IMR-90 (cell line): Measurements from ENCODE around the gene USP7. TPM values are rescaled to one million over a fixed set of nuclear protein-coding genes. Genes with fewer than 3 reads are reported as not detected.

ENCODE experiments used
- ATAC-seq: fragments of 200-7000 bp; cut with Tn5 transposase; 2 replicates; pipeline ENCODE4 v1.9.1; 2020; ENCODE audit warnings: low read depth, mild to moderate bottlenecking, moderate library complexity
- BruUV-seq: library from RNA; stranded (reverse); fragments of 400-500 nt; replicated peaks from 2 replicates; lab custom pipeline; 2021; lab: Mats Ljungman, UMichigan
- CTCF ChIA-PET: fragments of 300-600 bp; formaldehyde crosslinking; extraction: SDS; loops from one replicate; lab custom pipeline; 2021; ENCODE audit warnings: antibody characterized with exemption; lab: Yijun Ruan, JAX
- POLR2A ChIA-PET: fragments of 300-600 bp; sonication (Branson Sonifier 250); formaldehyde crosslinking; loops from one replicate; lab custom pipeline; 2022; ENCODE audit warnings: antibody characterized with exemption; ENCODE audit not compliant: unreplicated experiment; lab: Charles Lee
- DNase-seq: peaks from one replicate; pipeline ENCODE4 v3.0.0; 2013
- H2AFZ ChIP-seq: replicated peaks from 2 replicates; pipeline ENCODE3; 2013; ENCODE audit warnings: low read length, mild to moderate bottlenecking; ENCODE audit not compliant: poor library complexity
- H2AK5ac ChIP-seq: 2 replicates; pipeline ENCODE4 v1.6.1; 2013; ENCODE audit warnings: low read depth, low read length, inconsistent platforms
- H2AK9ac ChIP-seq: replicated peaks from 2 replicates; pipeline ENCODE3; 2013; ENCODE audit warnings: mild to moderate bottlenecking, low read depth, low read length, moderate library complexity; ENCODE audit not compliant: poor library complexity
- H2BK120ac ChIP-seq: 2 replicates; pipeline ENCODE4 v1.6.1; 2013; ENCODE audit warnings: low read depth, low read length, inconsistent platforms
- H2BK15ac ChIP-seq: 3 replicates; pipeline ENCODE4 v1.6.1; 2013; ENCODE audit warnings: low read depth, low read length, inconsistent platforms
- H2BK20ac ChIP-seq: 2 replicates; pipeline ENCODE4 v1.6.1; 2013; ENCODE audit warnings: low read depth, mild to moderate bottlenecking, inconsistent platforms, low read length, moderate library complexity
- H2BK5ac ChIP-seq: 2 replicates; pipeline ENCODE4 v1.6.1; 2013; ENCODE audit warnings: mild to moderate bottlenecking, low read depth, low read length, inconsistent platforms; ENCODE audit not compliant: poor library complexity, severe bottlenecking
- H3K14ac ChIP-seq: replicated peaks from 2 replicates; pipeline ENCODE4 v1.6.1; 2013; ENCODE audit warnings: low read depth, low read length, inconsistent platforms
- H3K18ac ChIP-seq: 2 replicates; pipeline ENCODE4 v1.6.1; 2013; ENCODE audit warnings: low read depth, low read length, control low read depth
- H3K23ac ChIP-seq: 2 replicates; pipeline ENCODE4 v1.6.1; 2013; ENCODE audit warnings: low read depth, low read length, inconsistent platforms
- H3K27ac ChIP-seq: 2 replicates; pipeline ENCODE4 v1.5.1; 2013; ENCODE audit warnings: mild to moderate bottlenecking, control low read depth, low read length; ENCODE audit not compliant: insufficient read depth
- H3K27me3 ChIP-seq: 2 replicates; pipeline ENCODE4 v1.6.1; 2013; ENCODE audit warnings: low read length; ENCODE audit not compliant: control insufficient read depth, insufficient read depth
- H3K36me3 ChIP-seq: 2 replicates; pipeline ENCODE4 v1.6.1; 2013; ENCODE audit warnings: low read length, mixed read lengths; ENCODE audit not compliant: control insufficient read depth, insufficient read depth
- H3K4ac ChIP-seq: 2 replicates; pipeline ENCODE4 v1.6.1; 2013; ENCODE audit warnings: low read depth, low read length, inconsistent platforms
- H3K4me1 ChIP-seq: 2 replicates; pipeline ENCODE4 v1.6.1; 2013; ENCODE audit warnings: low read length, mixed read lengths; ENCODE audit not compliant: control insufficient read depth, insufficient read depth
- H3K4me2 ChIP-seq: 2 replicates; pipeline ENCODE4 v1.6.1; 2013; ENCODE audit warnings: low read depth, mild to moderate bottlenecking, control low read depth, low read length, moderate library complexity
- H3K4me3 ChIP-seq: 2 replicates; pipeline ENCODE4 v1.5.1; 2013; ENCODE audit warnings: low read depth, mild to moderate bottlenecking, control low read depth, low read length, moderate library complexity; ENCODE audit not compliant: insufficient read depth
- H3K56ac ChIP-seq: 2 replicates; pipeline ENCODE4 v1.6.1; 2013; ENCODE audit warnings: low read length, inconsistent platforms; ENCODE audit not compliant: insufficient read depth; ENCODE audit errors: extremely low read depth
- H3K79me1 ChIP-seq, 2 experiments: 2 replicates each; pipeline ENCODE4 v1.6.1; 2013; ENCODE audit warnings: low read length in 2 of 2, inconsistent platforms in 1 of 2, low read depth in 1 of 2
- H3K9ac ChIP-seq: 2 replicates; pipeline ENCODE4 v1.6.1; 2013; ENCODE audit warnings: low read depth, low read length, control low read depth
- H3K9me1 ChIP-seq: 2 replicates; pipeline ENCODE4 v1.6.1; 2013; ENCODE audit warnings: low read length, inconsistent platforms; ENCODE audit not compliant: insufficient read depth
- H3K9me3 ChIP-seq: 2 replicates; pipeline ENCODE4 v1.6.1; 2013; ENCODE audit warnings: low read length; ENCODE audit not compliant: control insufficient read depth, insufficient read depth
- H4K20me1 ChIP-seq: 2 replicates; pipeline ENCODE4 v1.6.1; 2013; ENCODE audit warnings: low read length, inconsistent platforms; ENCODE audit not compliant: insufficient read depth
- H4K5ac ChIP-seq: 2 replicates; pipeline ENCODE4 v1.6.1; 2013; ENCODE audit warnings: mild to moderate bottlenecking, low read depth, low read length, control low read depth
- H4K8ac ChIP-seq, 2 experiments: 2 replicates each; pipeline ENCODE4 v1.6.1; 2013; ENCODE audit warnings: low read depth in 2 of 2, low read length in 2 of 2, control low read depth in 1 of 2, inconsistent platforms in 1 of 2
- H4K91ac ChIP-seq: 2 replicates; pipeline ENCODE4 v1.6.1; 2013; ENCODE audit warnings: low read depth, low read length, inconsistent platforms; ENCODE audit not compliant: insufficient read depth
- MAZ ChIP-seq: IDR thresholded peaks from 2 replicates; pipeline ENCODE4 v1.6.1; 2012; ENCODE audit warnings: low read depth, mild to moderate bottlenecking, low read length, improper control_type of control experiment, moderate library complexity, borderline replicate concordance
- SMC3 ChIP-seq: fragments of 150-350 bp; IDR thresholded peaks from 2 replicates; pipeline ENCODE4 v1.6.1; 2016; ENCODE audit warnings: low read depth, mild to moderate bottlenecking, antibody characterized with exemption, low read length, moderate library complexity
- WGBS, 2 experiments: methylation state at CpG; one replicate each; pipeline versions ENCODE4 v1.1.5 to v1.1.7; 2013; ENCODE audit warnings: missing lambda C conversion rate in 2 of 2; ENCODE audit not compliant: insufficient read length in 1 of 2; ENCODE audit errors: extremely low coverage in 2 of 2; 5-methylcytosine and 5-hydroxymethylcytosine counted together
- dilution Hi-C: fragments of 300-500 bp; cut with HindIII; formaldehyde crosslinking; loops from one replicate; pipeline ENCODE4 v1.14.3; 2018; ENCODE audit warnings: low sequenced_read_pairs; ENCODE audit not compliant: unreplicated experiment
- in situ Hi-C: fragments of 300-500 bp; cut with MboI; formaldehyde crosslinking; loops from 3 replicates; pipeline ENCODE4 v1.14.3; 2019; ENCODE audit warnings: low sequenced_read_pairs, inconsistent platforms, mixed read lengths
- intact Hi-C: fragments of 100-400 bp; cut with micrococcal nuclease; formaldehyde crosslinking; loops from 2 replicates; pipeline ENCODE4 v1.10.0; 2022
- polyA plus RNA-seq, 3 experiments: library from polyadenylated mRNA; depleted of rRNA; stranded (reverse); fragments of >200 nt; gene quantifications; 2 replicates each; pipeline ENCODE4 v1.2.3, GENCODE V29; 2012; ENCODE audit warnings: low replicate concordance in 1 of 3
- total RNA-seq: library from RNA; depleted of rRNA; stranded (reverse); fragments of >200 nt; gene quantifications from 2 replicates; pipeline ENCODE4 v1.2.3, GENCODE V29; 2012

Gene USP7
- total and polyA plus RNA-seq, 2 of the 4 experiments (the other 2 are of a cell fraction) = 17.8 to 28.3 TPM

- no peak overlapping the region for H2BK20ac ChIP-seq
- POLR2A ChIA-PET = no interaction called here
- peak overlapping the region; percentile 66; the same call in 1 of the 2 replicates for H3K56ac ChIP-seq
- peak overlapping the region; percentile 65 for H2BK120ac ChIP-seq
- peak overlapping the region; percentile 66 for H2BK5ac ChIP-seq
- H2AK9ac ChIP-seq = peak overlapping the region; percentile 98
- DNase-seq (no peak), ATAC-seq (no peak)
- peaks cover 56% of the 10 kb centered on the region for H4K20me1 ChIP-seq
- no peaks in the 10 kb centered on the region for H3K27me3 ChIP-seq
- H2AFZ ChIP-seq = peak overlapping the region; percentile 92
- CTCF ChIA-PET = no interaction called here
- intact Hi-C loops (loop anchor here (5.0 kb wide), 1 partner anchor 70 kb away; the partner anchor contains the start of genes PMM2 and TMEM186), dilution Hi-C loops (no loop called here), in situ Hi-C loops (no loop called here)
- H3K14ac ChIP-seq = peak overlapping the region; percentile 93
- peak overlapping the region; percentile 73 to 95; a peak in 3 of 4 replicates for H4K8ac ChIP-seq
- H3K4me3 ChIP-seq = peak overlapping the region; percentile 71
- BruUV-seq = no TSS peak
- H2BK15ac ChIP-seq = no peak overlapping the region
- no peak for TF ChIP-seq MAZ
- TF ChIP-seq SMC3 = no peak
- H3K4me1 ChIP-seq = peaks cover 21% of the 10 kb centered on the region
- H3K79me1 ChIP-seq = peaks cover 8 to 68% of the 10 kb centered on the region in 2 experiments
- peak overlapping the region; percentile 90 for H3K27ac ChIP-seq
- peaks cover 4% of the 10 kb centered on the region for H3K36me3 ChIP-seq
- H3K4ac ChIP-seq = peak overlapping the region; percentile 95
- H2AK5ac ChIP-seq = peak overlapping the region; percentile 88
- H4K91ac ChIP-seq = peak overlapping the region; percentile 85
- 3% methylated on average over 11 of the region's 16 CpGs; no CpG with 5 or more reads in 1 of the 2 experiments for WGBS, 2 experiments
- H3K18ac ChIP-seq = no peak overlapping the region; the same call in 1 of the 2 replicates
- H4K5ac ChIP-seq = no peak overlapping the region; the same call in 1 of the 2 replicates
- peak overlapping the region; percentile 91 for H3K4me2 ChIP-seq
- no peaks in the 10 kb centered on the region for H3K9me3 ChIP-seq
- peaks cover 15% of the 10 kb centered on the region for H3K9me1 ChIP-seq
- H3K23ac ChIP-seq = peak overlapping the region; percentile 97
- H3K9ac ChIP-seq = peak overlapping the region; percentile 92
Measured at GRCh38 chr16:8866884-8867215, 96.9 kb downstream of the USP7 start.
